HEK293 (cell line): ENCODE measurements around the gene CDK14.

Experiments
- ZNF792 ChIP-seq: fragments of 450-650 bp; formaldehyde crosslinking; IDR thresholded peaks from 2 replicates; pipeline ENCODE4 v1.5.1; 2016; ENCODE audit warnings: missing biosample characterization, missing genetic modification characterization
- TF ChIP-seq, protein P1 (sequence below): fragments of 450-650 bp; formaldehyde crosslinking; IDR thresholded peaks from 2 replicates; pipeline ENCODE4 v1.5.1; 2016; ENCODE audit warnings: missing biosample characterization, missing genetic modification characterization

DNA sequence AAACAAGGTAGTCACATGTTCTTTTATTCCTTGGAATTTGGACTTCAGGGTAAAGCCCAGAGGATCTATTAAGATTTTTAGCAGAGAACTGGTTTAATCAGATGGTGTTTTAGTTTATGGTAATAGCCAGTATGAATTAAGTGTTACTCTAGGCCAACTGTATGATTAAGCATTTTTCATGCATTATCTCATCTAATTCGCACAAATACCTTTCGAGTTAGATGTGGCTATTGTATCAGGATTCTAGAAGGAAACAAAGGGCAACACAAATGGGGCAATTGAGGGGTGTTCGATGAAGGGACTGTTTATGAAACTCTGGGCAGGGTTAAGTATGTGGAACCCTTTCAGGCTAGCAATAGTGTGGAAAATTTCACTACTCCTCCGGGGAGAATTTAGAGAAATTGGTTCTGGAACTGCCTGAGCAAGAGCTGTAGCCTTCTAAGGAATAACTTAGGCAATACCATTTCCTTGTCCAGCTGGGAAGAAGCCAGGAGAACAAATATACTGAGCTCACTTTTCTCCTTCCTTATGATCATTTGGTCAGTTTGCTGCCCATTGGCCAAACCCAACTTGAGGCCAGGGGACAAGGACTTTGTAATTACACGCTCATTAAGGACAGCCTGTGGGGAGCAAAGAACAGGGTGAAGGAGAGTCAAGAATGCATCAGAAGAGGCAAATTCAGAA, 349.1 kb downstream of the CDK14 start:
- TF ChIP-seq, protein P1, sequence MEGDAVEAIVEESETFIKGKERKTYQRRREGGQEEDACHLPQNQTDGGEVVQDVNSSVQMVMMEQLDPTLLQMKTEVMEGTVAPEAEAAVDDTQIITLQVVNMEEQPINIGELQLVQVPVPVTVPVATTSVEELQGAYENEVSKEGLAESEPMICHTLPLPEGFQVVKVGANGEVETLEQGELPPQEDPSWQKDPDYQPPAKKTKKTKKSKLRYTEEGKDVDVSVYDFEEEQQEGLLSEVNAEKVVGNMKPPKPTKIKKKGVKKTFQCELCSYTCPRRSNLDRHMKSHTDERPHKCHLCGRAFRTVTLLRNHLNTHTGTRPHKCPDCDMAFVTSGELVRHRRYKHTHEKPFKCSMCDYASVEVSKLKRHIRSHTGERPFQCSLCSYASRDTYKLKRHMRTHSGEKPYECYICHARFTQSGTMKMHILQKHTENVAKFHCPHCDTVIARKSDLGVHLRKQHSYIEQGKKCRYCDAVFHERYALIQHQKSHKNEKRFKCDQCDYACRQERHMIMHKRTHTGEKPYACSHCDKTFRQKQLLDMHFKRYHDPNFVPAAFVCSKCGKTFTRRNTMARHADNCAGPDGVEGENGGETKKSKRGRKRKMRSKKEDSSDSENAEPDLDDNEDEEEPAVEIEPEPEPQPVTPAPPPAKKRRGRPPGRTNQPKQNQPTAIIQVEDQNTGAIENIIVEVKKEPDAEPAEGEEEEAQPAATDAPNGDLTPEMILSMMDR (tag by site-specific recombination), result no peak
- no peak for TF ChIP-seq ZNF792
